Calu3 (cell line): ENCODE measurements around the gene MBNL1. TPM values are rescaled to one million over a fixed set of nuclear protein-coding genes. Genes with fewer than 3 reads are reported as not detected.

ENCODE experiments used
- BruUV-seq: library from RNA; stranded (reverse); fragments of 400-500 nt; replicated peaks from 2 replicates; lab custom pipeline; 2021; lab: Mats Ljungman, UMichigan
- CTCF ChIA-PET: fragments of 300-600 bp; sonication (Branson Sonifier 250); formaldehyde crosslinking; loops from one replicate; lab custom pipeline; 2022; ENCODE audit warnings: antibody characterized with exemption; lab: Charles Lee
- DNase-seq: peaks from one replicate; pipeline ENCODE4 v3.0.0; 2022
- H3K27ac Mint-ChIP-seq: one replicate; pipeline ENCODE4 v1.8.0; 2022; ENCODE audit warnings: mixed read lengths; ENCODE audit not compliant: unreplicated experiment
- H3K27me3 Mint-ChIP-seq: one replicate; pipeline ENCODE4 v1.8.0; 2022; ENCODE audit warnings: mixed read lengths; ENCODE audit not compliant: unreplicated experiment
- H3K36me3 Mint-ChIP-seq: one replicate; pipeline ENCODE4 v1.8.0; 2022; ENCODE audit warnings: mild to moderate bottlenecking, moderate library complexity, mixed read lengths; ENCODE audit not compliant: insufficient read depth, unreplicated experiment
- H3K4me1 Mint-ChIP-seq: one replicate; pipeline ENCODE4 v1.8.0; 2022; ENCODE audit warnings: mild to moderate bottlenecking, low read depth, mixed read lengths; ENCODE audit not compliant: unreplicated experiment
- H3K4me3 Mint-ChIP-seq: one replicate; pipeline ENCODE4 v1.8.0; 2022; ENCODE audit warnings: mild to moderate bottlenecking, low read depth, moderate library complexity, mixed read lengths; ENCODE audit not compliant: unreplicated experiment
- H3K9me3 Mint-ChIP-seq: one replicate; pipeline ENCODE4 v1.8.0; 2022; ENCODE audit warnings: low read depth, mixed read lengths; ENCODE audit not compliant: unreplicated experiment
- CTCF ChIP-seq: fragments of 200-600 bp; IDR thresholded peaks from one replicate; pipeline ENCODE4 v1.8.0; 2022; ENCODE audit warnings: antibody characterized with exemption; ENCODE audit not compliant: unreplicated experiment
- intact Hi-C: fragments of 100-400 bp; cut with micrococcal nuclease; formaldehyde crosslinking; loops from one replicate; pipeline ENCODE4 v1.10.0; 2022; ENCODE audit not compliant: unreplicated experiment
- total RNA-seq: library from RNA; stranded (reverse); gene quantifications from 2 replicates; pipeline ENCODE4 v1.2.3, GENCODE V29; 2022

MBNL1 gene
- total RNA-seq, 1 experiment from 2014 or later: 183 TPM

GRCh38 chr3:152470095-152470494 lies 201.4 kb downstream of the MBNL1 start:
- peaks cover 5% of the 10 kb centered on the region for H3K36me3 Mint-ChIP-seq
- no peak for TF ChIP-seq CTCF
- H3K27me3 Mint-ChIP-seq: no peaks in the 10 kb centered on the region
- H3K4me1 Mint-ChIP-seq: no peaks in the 10 kb centered on the region
- H3K4me3 Mint-ChIP-seq: no peak overlapping the region
- BruUV-seq: no TSS peak
- intact Hi-C loops: loop anchor here (10.0 kb wide), 1 partner anchor 1245 kb away; no protein-coding TSS in a partner anchor
- no peak overlapping the region for H3K27ac Mint-ChIP-seq
- CTCF ChIA-PET: no interaction called here
- H3K9me3 Mint-ChIP-seq: no peaks in the 10 kb centered on the region
- no peak for DNase-seq

GRCh38 chr3:152470893-152471292 lies 202.2 kb downstream of the MBNL1 start:
- intact Hi-C loops: loop anchor here (10.0 kb wide), 1 partner anchor 1246 kb away; no protein-coding TSS in a partner anchor
- no peak overlapping the region for H3K4me3 Mint-ChIP-seq
- H3K9me3 Mint-ChIP-seq: no peaks in the 10 kb centered on the region
- CTCF ChIA-PET: no interaction called here
- BruUV-seq: no TSS peak
- no peaks in the 10 kb centered on the region for H3K4me1 Mint-ChIP-seq
- no peak for DNase-seq
- no peaks in the 10 kb centered on the region for H3K36me3 Mint-ChIP-seq
- no peaks in the 10 kb centered on the region for H3K27me3 Mint-ChIP-seq
- no peak for TF ChIP-seq CTCF
- no peak overlapping the region for H3K27ac Mint-ChIP-seq

GRCh38 chr3:152471814-152472671 lies 203.3 kb downstream of the MBNL1 start:
- BruUV-seq: no TSS peak
- TF ChIP-seq CTCF: peak; percentile 87
- Mint-ChIP-seq H3K4me1 (peaks cover 1% of the 10 kb centered on the region), H3K36me3 (no peaks in the 10 kb centered on the region), H3K27ac (peak overlapping the region; percentile 77), H3K27me3 (no peaks in the 10 kb centered on the region), H3K9me3 (no peaks in the 10 kb centered on the region), H3K4me3 (peak overlapping the region; percentile 53)
- CTCF ChIA-PET: interaction anchor here (0.5 to 2.1 kb wide), 16 partner anchors 14 to 626 kb away, joined by 3 to 12 read pairs (median 6); no protein-coding TSS in a partner anchor
- intact Hi-C loops: loop anchor here (1.0 to 10.0 kb wide), 3 partner anchors 399 to 1247 kb away; no protein-coding TSS in a partner anchor
- peak; percentile 76 for DNase-seq

- Mint-ChIP-seq H3K36me3 (no peaks in the 10 kb centered on the region), H3K27me3 (no peaks in the 10 kb centered on the region), H3K4me3 (peak overlapping the region; percentile 53), H3K4me1 (peaks cover 7% of the 10 kb centered on the region), H3K27ac (peak overlapping the region; percentile 77), H3K9me3 (no peaks in the 10 kb centered on the region)
- TF ChIP-seq CTCF: no peak
- no TSS peak for BruUV-seq
- intact Hi-C loops: loop anchor here (1.0 to 10.0 kb wide), 3 partner anchors 400 to 1248 kb away; no protein-coding TSS in a partner anchor
- CTCF ChIA-PET: interaction anchor here (0.6 to 2.1 kb wide), 9 partner anchors 51 to 1085 kb away, joined by 3 to 12 read pairs (median 7); no protein-coding TSS in a partner anchor
- DNase-seq: no peak
These were observed 203.9 kb downstream of the MBNL1 start for GRCh38 chr3:152472672-152472954.
